Upper lobe of left lung (tissue), 4 donors: ENCODE data around the gene NOX5.

Experiments used
- CTCF ChIP-seq, 6 experiments: fragments of 450-650 bp in 4 of 6; fragments of 200-600 bp in 2 of 6; sonication (generic) in 2 of 6; IDR thresholded peaks; one replicate each; pipeline ENCODE4 v1.5.1; 2016 to 2019; ENCODE audit warnings: antibody characterized with exemption in 6 of 6
- POLR2A ChIP-seq, 4 donors: fragments of 450-650 bp; IDR thresholded peaks; one replicate each; pipeline ENCODE4 v1.5.1; 2016 to 2017; ENCODE audit warnings: antibody characterized with exemption in 4 of 4, mild to moderate bottlenecking in 2 of 4

- no peak for TF ChIP-seq CTCF (IDR thresholded peaks at IDR 0.05)
- no peak for TF ChIP-seq POLR2A (IDR thresholded peaks at IDR 0.05)
These were observed 22.3 kb downstream of the NOX5 start for GRCh38 chr15:69036826-69037225.
